Measurements from ENCODE around the gene FXR1.
"Not testable (repeated sequence)": the region's sequence is repeated elsewhere in the genome, so short reads cannot be mapped to it uniquely, and the experiment has no call there.

The FXR1 gene

DNA sequence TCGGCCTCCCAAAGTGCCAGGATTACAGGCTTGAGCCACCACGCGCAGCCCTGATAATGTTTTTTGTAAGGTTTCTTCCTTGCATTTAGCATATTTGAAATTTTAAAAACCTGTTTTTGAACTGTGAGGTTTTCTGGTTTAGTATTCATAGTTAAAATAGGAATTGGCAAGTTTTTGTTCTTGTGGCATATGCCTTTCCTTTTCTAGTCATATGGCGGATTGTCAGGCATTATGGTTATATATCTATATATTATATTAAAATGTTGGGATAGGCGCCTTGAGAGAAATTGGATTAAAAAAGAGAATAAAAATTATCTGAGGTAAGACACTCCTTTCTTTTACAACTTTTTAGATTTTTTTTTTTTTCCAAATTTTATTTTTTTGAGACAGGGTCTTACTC is 28.4 kb downstream of the FXR1 start:
- no peak for DNase-seq

DNA sequence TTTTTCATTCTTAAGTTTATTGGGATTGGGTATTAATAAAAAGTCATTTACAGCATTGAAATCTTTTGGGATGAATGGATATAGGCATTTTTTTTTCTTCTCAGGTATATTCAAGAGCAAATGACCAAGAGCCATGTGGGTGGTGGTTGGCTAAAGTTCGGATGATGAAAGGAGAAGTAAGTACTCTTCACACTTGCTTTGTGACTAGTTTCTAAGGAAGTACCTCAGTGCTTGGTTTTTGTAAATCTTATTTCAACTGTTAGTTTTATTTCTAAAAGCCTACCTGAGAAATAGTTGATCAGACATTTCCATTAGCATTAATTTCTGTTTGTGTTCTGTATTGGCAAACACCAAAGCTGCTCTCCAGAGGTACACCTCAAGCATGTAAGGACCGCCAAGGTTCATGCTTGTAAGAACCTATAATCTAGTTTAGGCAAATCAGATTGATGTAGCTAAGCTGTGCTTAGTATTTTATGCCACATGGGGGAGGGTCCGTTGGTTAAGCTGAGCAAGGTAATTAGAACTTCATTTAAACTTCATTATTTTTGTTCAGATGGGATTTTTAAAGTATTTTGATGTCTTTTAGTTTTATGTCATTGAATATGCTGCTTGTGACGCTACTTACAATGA is 35.4 kb downstream of the FXR1 start:
- no peak for DNase-seq

DNA sequence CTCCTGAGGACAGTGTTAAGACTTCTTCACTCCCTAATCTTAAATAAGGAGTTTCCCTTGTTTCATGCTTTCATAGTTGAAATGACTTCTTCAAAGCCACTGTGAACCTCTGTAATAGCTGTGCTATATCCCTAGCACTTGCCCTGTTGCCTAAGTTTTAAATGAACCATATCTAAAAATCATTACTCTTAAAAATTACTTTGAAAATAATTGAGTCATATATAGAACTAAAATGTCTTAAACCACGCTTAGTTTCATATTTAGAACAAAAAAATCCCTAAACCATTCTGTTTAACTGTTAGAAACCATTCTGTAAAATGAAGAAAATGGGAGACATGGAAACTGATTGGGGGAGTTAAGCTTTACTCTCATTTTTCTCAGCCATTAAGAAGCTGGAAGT is 47.2 kb downstream of the FXR1 start:
- DNase-seq = no peak

DNA sequence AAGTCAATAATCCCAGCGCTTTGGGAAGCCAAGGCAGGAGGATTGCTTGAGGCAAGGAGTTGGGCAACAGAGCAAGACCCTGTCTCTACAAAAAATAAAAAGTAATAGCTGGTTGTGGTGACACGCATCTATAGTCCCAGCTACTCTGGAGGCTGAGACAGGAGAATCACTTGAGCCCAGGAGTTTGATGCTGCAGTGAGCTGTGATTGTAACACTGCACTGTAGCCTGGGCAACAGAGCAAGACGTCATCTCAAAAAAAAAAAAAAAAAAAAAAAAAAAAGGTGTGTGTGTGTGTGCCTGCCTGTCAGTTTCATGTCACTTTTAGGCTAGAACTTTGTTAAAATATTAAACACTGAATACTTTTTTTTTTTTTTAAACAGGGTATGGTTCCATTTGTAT is 48.6 kb downstream of the FXR1 start:
- no peak for DNase-seq

DNA sequence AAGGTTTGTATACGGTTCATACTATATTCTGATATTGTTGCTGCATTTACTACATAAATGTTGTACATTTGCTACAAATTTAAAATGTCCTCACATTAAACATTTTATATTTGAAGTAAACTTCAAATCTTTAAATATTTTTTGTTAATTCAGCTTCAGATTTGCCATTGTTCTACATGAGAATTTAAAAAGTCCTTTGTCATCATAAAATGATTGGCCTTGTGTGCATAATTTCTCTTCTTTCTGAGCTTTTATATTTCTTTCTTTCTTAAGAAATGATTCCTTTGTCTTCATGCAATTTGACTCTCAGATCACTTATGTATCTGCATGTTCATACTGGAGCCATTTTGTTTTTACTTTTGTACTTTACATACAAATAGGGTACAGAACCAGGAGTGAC is 49.1 kb downstream of the FXR1 start:
- no peak for DNase-seq

DNA sequence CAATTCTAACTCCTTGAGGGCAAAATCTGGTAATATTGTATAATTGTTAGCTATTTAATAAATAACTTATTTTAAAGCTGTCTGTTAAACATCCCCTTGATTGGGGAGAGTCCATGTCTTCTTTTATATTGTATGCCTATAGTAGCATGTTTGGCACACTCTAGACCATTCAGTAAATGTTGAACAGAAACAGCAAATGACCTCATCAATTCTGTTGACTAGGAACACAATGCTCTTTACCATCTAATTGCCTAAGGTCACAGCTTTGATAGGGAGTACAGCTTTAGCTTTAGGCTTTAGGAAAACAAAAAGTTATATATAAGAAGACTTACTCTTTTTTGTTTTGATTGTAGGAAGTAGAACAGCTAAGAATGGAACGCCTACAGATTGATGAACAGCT is 50.1 kb downstream of the FXR1 start:
- DNase-seq = no peak

DNA sequence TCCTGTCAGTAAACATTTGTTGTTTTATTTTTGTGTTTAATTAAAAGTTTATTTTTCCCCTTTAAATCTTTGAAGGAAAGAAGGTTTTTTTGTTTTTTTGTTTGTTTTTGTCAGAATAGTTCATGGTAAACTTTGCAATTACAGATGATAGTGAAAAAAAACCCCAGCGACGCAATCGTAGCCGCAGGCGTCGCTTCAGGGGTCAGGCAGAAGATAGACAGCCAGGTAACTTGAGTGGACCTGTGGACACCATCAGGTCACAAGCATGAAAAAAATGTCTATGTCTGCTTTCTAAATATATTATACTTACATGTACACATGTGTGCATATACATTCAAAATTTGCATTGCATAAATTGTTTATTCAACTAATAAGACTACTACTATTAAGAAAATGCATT is 58.5 kb downstream of the FXR1 start:
- DNase-seq = no peak

DNA sequence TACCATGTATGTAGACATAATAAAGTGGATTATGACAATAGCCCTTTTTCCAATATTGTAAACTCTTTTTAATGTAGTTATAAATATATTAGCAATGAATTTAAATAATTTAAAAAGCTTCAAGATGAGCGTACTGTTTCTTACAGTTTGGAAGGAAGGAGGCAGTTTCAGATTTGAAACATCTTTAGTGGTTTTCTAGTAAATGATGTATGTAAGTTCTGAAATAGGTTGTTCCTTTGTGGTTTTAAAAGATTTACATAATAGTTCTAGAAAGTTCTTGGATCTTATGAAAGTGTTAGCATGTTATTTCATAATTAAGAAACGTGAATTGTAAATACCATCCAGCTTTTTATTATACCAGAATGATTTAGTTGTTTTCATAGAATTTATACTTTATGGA is 61.1 kb downstream of the FXR1 start:
- no peak for DNase-seq

DNA sequence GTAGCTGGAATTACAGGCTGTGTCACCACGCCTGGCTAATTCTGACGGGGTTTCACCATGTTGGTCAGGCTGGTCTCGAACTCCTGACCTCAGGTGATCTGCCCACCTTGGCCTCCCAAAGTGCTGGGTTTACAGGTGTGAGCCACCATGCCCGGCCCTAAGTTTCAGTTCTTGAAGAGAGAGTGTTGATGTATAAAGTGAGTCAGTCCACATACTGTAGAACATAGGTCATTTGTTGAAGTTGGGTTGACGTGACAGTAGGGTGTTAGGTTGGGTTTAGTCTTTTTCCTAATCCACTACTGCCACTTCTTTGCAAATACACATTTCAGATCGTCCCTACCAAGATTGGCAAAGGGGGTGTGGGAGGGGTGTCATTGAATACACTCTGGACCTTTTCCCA is 61.8 kb downstream of the FXR1 start:
- DNase-seq = no peak

DNA sequence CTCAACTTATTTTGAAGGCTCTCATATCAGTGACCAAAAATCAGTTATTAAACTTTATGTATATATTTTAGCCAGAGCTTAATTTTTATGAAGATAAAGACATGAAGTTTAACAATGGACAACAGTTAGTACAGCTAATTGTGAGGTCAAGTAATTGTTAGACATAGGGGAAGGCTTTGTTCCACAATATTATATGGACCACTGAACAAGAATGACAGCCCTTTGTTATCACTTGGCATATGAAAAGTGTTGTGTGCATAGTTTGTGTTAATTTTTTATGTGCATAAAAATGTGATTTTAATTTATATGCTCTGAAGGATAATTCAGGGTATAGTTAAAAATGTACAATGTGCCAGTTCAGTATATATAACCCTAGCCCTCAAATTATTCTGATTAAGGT is 65.0 kb downstream of the FXR1 start:
- no peak for DNase-seq

DNA sequence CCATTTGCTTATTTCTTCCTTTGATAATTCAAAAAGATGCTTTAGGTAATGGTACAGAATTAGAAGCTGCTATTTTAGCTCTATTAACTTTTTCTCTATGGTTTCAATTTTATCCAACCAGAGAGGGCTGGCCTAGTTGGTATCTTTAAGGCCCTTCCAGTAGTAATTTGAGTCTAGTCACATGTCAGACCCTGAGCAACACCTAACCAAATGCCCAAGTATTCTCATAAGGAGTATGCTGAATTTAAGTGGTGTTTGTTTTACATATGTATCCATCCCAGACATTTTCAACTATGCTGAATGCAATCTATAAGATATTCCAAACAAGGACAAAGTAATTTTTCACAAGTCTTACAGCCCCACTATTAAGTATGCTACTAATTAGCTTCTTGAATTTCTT is 67.5 kb downstream of the FXR1 start:
- no peak for DNase-seq

DNA sequence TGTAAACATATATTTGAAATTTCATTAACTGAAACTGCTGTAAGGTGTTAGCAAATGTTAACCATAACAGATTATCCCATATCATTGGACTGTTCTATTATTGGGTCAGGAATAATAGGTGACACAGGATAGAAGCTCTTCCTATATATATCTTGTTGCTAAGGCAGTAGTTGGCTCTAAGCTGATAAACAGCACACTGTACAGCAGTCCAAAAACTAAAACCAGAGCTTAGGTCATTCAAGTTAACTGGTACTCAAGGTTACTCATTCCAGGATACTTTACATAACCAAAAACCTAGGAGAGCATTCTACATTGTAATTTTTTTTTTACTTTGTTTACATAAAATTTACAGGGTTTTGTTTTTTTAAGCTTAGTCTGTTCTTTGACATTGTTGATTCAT is 68.1 kb downstream of the FXR1 start:
- DNase-seq = no peak

DNA sequence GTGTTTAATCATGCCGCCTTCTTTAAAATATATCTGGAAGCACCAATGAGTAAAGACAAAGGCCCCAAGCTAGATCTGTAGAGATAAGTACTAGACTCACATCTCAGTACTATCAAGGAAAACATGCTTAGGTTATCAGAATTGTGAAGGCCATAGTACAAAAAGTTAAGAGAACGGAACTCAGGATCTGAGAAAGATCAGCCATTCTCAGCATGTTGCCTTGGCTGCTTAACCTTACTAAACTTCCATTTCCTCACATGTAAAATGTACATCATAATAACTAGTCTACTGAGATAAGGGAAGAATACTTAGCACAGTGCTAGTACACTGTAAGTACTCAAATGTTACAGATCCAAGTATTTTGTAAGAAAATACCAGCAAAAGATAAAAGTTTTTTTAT is 69.4 kb downstream of the FXR1 start:
- no peak for DNase-seq

DNA sequence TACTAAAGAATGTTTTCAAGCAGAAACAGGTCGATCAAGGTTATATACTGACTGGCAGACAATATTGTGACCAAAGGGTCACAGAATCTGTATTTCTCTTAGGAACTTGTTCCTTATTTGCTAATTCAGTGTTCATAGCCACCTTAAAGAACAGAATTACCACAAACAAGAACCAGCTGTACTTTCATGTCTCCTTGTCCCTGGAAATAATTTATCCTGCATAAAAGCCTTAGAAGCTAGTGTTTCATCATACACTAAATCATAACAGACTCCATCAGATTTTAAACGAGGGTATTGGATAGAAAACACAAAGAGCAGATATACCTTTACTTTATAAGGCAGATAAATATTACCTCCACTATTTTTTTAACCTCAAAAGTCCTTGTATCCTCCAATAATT is 70.7 kb downstream of the FXR1 start:
- DNase-seq = no peak

DNA sequence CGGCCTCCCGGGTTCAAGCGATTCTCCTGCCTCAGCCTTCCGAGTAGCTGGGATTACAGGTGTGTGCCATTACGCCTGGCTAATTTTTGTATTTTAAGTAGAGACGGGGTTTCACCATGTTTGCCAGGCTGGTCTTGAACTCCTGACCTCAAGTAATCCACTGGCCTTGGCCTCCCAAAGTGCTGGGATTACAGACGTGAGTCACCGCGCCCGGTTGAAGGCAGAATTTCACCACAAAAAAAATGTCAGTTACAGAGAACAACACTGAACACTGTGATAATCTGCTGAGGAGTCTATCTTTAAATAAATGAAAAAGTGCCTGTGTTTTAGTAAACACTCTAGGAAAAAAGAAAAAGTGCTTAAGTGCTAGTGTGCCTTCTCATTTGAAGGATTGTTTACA is 73.9 kb downstream of the FXR1 start:
- not testable (repeated sequence) for DNase-seq

DNA sequence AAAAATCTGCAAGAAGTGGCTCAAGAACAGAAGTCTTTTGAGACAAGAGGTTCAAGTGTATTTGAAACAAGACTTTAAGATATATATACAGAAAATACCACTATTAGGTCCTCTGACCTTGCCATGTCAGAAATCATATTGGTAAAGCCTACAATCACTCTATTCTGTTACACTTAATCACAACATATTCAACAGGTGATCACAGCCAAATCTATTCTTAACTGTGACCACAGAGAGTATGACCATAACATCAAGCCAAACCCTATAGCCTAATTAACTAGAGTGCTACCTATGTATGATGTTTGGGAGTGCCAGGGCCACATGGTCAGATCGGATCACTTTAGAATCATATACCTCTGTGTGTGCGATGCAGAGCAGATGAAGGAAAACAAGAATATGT is 74.9 kb downstream of the FXR1 start:
- no peak for DNase-seq

DNA sequence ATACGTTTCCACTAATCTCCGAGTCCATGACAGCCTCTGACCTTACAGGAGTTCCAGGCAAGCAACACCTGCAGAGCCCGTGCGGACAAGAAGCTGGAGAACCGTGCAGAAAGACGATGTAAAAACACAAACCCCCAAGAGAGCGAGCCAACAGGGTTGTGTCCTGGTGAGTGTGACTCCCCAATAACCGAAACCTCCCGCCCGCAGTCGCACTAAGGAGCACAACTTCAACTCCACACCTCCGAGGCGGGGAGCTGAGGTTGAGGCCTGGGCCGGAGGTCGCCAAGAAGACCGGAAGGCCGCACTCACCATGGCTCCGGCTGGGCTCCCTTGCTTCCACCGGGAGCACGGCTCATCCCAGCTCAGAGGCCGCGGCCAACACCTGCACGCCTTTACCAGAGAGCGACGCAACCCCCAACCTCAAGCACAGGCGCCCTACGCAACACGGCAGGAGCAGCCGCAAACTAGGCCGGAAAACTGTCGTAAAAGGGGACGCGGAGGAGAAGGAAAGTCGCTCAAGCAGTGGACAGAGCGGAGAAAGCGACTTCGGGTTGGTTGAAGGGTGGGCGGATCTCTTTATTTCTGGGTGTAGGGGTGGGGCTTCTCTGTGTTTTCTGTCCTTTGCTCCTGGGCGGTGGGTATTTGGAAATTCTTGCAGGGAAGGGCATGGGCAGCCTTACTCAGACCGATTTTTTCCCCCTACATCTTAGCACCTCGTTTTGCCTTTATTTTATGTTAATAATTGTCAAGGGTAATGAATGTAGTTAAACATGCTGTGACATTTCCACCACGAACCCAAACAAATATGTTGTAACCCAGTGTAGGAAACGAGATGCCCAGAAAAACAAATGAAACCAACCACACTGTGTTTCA is 77.1 kb downstream of the FXR1 start, which contains the start of gene DNAJC19:
DNAJC19 (minus strand) TSS at position 446 of the 873 bp plus-strand sequence; CDS start at position 312, 134 bp downstream.
- DNase-seq = peak; percentile 89

DNA sequence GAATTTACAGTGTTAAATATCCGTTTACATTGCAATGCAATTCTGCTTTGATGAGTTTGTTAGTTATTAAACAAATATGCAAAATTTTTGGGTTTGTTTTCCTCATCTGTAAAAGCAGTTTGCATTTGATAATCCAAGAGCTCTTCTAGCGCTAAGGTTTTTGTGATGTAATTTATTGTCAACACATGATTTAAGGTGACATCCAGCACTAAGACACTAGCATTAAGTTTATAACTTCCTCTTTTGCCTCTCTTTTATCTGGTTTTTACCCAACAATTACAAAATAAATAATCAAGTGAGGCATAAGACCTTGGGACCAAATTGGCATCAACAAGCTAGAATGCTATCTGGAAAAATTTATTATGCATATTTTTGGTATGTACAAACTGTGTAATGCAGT is 78.0 kb downstream of the FXR1 start:
- no peak for DNase-seq

DNA sequence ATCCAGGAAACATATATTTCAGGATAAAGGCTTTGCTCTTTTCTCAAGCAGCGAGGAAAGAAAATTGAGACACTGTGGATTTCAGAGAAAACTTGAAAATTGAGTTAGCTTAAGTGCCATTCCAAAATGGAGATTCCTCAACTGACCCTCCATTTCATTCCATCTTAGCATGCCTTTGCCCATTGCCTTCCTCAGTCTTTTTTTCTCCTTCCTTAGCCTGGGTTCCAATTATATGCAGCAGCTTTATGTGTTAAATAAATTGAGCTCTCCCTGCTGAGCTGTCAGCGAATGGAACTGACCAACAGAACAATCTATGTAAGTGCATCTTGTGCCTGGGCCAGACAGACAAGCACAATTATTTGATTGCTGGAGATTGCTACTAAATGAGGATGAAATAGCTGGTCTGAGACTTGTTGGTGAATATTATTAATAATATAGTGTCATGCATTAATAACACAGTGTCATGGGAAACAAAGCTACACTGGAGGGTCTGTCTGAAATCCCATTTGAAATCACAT is 84.0 kb downstream of the FXR1 start:
- DNase-seq = no peak

DNA sequence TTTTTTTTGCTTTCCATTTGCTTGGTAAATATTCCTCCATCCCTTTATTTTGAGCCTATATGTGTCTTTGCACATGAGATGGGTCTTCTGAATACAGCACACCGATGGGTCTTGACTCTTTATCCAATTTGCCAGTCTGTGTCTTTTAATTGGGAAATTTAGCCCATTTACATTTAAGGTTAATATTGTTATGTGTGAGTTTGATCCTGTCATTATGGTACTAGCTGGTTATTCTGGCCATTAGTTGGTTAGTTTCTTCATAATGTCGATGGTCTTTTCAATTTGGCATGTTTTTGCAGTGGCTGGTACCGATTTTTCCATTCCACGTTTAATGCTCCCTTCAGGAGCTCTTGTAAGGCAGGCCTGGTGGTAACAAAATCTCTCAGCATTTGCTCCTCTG is 89.9 kb downstream of the FXR1 start:
- not testable (repeated sequence) for DNase-seq

DNA sequence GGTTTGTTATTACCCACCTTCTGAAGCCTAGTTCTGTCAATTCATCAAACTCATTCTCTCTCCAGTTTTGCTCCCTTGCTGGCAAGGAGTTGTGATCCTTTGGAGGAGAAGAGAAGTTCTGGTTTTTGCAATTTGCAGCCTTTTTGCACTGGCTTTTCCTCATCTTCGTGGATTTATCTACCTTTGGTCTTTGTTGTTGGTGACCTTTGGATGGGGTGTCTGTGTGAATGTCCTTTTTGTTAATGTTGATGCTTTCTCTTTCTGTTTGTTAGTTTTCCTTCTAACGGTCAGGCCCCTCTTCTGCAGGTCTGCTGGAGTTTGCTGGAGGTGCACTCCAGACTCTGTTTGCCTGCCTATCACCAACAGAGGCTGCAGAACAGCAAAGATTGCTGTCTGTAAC is 91.0 kb downstream of the FXR1 start:
- DNase-seq = not testable (repeated sequence)

DNA sequence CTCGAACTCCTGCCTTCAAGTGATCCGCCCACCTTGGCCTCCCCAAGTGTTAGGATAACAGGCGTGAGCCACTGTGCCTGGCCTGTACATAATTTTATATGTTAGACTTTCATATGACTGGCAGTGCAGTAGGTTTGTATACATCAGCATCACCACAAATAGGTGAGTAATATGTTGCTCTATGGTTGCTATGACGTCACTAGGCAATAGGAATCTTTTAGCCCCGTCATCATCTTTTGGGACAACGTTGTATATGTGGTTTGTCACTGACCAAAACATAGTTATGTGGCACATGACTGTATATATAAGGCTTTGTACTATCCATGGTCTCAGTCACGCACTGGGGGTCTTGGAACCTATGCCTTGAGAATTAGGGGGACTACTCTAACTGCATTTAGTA is 94.1 kb downstream of the FXR1 start:
- DNase-seq = no peak

DNA sequence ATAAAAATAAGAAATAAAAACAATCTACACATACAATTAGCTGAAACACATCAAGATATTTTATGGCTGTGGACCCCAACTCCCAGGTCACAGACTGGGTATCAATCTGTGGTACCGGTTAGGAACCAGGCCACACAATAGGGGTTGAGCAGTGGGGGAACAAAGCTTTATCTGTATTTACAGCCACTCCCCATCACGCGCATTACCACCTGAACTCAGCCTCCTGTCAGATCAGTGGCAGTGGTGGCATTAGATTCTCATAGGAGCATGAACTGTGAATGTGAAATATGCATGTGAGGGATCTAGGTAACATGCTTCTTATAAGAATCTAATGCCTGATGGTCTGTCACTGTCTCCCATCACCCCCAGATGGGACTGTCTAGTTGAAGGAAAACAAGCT is 94.8 kb downstream of the FXR1 start:
- DNase-seq = no peak

DNA sequence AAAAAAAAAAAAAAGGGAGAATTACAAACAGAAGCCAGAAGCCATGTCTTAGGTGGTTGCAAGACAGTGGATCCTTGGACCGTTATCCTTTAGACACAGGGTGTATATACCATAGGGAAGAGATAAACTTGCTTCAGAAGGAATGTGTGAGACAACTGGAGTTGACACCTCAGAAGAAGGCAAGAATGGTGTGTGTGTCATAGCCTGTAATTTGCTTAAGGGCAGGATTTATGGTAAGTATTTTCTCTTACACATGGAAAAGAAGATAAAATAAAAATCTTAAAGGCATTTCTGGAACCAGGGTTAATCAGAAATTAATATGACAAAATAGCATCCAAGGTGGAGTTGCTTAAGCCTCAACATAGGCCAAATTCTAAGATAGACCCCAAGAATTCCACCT is 96.3 kb downstream of the FXR1 start:
- no peak for DNase-seq

All from activated naive CD4-positive, alpha-beta T cell treated with anti-CD3 and anti-CD28 coated beads, Interleukin-2, amount 50 U/mL, for 16 hours (primary cell).